GM21619 (cell line): Measurements from ENCODE around the gene TMEM106C.

Experiments
- ATAC-seq: cut with Tn5 transposase; IDR thresholded peaks from one replicate; pipeline ENCODE4 v1.9.1; 2021; ENCODE audit not compliant: unreplicated experiment

Gene TMEM106C

DNA sequence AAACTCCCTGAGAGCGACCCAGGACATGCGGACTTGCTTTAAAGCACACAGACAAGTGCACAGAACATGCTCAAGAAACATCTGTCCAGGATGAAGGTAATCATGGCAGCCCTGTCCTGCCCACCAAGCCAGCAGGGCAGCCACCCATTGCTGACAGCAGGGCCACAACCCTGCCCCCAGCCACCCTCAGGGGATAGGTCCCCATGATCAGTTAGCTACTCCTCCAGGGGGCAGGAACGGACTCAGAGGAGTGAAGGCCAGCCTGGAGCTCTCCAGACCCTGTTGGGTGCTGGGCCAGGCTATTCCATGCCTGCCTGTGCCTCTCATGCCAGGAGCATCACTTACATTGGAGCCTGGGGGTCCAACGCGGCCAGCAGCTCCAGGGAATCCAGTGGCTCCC, 15.8 kb downstream of the TMEM106C start:
- ATAC-seq: no peak

- no peak for ATAC-seq
Measured at GRCh38 chr12:47979686-47980085, 16.3 kb downstream of the TMEM106C start.

- ATAC-seq: no peak
Measured at GRCh38 chr12:47980197-47980596, 16.8 kb downstream of the TMEM106C start.

DNA sequence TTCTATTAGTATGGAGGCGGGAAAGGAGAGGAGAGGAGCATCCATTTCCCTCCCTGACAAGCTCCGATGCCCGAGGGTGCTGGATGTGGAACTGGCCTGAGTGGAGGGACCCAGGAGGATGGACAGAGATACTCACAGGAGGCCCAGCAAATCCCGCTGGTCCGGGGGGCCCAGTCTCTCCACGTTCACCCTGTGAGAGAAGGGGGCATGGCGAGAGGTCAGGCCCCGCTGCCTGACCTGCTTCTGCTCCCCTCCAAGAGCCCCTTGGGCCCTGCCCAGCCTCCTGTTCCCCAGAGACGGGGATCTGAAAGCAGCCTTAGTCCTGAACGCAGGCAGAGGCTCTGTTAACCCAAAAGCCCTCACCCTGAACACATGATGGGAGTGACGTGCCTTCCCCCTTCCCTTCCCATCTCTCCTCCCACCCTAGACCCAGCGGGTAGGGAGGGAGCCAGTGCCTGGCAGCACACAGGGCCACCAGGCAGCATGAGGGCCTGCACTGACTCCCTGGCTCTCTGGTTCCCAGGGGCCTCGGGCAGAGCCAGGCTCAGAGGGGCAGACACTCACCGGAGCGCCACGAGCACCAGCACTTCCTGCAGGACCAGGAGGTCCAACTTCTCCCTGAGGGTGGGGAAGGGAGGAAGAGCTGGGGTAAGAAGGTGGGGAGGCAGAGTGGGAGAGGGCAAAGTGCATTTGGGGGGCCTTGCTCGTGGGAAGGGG, 17.5 kb downstream of the TMEM106C start:
- no peak for ATAC-seq

GRCh38 chr12:47981496-47982260, 18.3 kb downstream of the TMEM106C start:
- no peak for ATAC-seq

- ATAC-seq: no peak
Measured at GRCh38 chr12:47982311-47982710, 18.9 kb downstream of the TMEM106C start.

DNA sequence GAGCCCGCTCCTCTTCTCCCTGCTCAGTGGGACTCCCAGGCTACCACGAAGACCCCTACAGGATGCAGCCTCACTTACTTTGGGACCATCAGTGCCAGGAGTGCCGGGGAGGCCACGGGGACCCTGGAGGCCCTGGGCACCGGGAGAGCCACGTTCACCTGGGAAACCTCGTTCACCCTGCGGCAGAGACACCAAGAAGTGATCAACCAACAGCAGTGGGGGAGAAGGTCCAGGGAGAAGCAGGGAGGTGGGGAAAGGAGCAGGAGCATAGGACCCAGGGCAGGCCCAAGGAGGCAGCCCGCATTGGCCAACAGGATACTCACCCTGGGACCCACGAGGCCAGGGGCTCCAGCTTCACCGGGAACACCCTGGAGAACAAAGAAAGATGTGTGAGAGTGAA, 19.4 kb downstream of the TMEM106C start:
- no peak for ATAC-seq

- no peak for ATAC-seq
Measured at GRCh38 chr12:47983541-47984115, 20.2 kb downstream of the TMEM106C start.

DNA sequence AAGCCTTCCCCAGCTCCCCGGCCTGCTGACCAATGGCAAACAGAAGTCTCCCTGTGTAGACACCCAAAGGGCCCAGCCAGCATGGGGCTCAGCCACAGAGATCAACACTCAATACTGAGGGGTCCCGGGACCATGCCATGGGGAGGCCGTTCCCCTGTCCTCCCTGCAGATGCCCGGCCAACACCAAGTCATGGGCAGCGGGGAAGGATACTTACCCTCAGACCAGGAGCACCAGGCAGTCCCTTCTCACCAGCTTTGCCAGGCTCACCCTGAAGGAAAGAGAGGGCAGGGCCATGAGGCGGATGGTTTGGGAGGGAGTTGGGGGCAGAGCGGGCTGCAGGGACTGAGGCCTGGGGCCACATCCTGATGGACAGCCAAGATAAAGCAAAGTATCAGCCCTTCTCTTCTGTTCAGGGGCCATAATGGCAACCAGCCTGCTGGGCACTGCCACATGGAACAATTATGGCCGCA, 21.0 kb downstream of the TMEM106C start:
- no peak for ATAC-seq

DNA sequence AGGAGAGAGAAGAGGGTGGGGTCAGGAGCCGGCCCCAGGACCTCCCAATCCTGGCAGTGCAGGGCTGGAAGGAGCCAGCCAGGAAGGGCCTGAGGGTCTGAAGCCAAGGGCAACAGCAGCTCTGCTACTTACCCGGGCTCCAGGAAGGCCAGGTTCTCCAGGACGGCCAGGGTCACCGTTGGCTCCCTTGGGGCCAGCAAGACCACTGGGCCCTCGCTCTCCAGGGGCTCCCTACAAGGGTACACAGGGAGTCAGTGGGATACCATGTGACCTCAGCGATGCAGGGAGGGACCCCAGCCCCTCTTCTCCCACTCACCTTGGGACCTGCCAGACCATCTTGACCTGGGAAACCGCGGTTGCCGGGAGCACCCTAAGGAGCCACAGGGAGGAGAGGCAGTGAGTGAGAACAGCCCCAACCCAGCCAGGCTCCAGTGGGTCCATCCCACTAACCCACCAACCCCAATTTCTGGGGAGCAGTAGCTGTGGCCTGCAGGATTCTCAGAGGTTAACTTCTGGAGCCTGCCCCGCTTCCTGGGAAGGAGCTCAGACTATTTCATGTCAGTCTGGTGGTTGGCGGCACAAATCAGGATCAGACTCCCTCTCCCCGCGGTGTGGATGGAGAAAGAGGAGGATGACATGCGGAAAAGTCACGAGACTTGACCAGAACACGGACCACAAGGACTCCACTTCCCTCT, 22.3 kb downstream of the TMEM106C start:
- ATAC-seq: no peak

- no peak for ATAC-seq
Measured at GRCh38 chr12:47986291-47986660, 22.9 kb downstream of the TMEM106C start.

DNA sequence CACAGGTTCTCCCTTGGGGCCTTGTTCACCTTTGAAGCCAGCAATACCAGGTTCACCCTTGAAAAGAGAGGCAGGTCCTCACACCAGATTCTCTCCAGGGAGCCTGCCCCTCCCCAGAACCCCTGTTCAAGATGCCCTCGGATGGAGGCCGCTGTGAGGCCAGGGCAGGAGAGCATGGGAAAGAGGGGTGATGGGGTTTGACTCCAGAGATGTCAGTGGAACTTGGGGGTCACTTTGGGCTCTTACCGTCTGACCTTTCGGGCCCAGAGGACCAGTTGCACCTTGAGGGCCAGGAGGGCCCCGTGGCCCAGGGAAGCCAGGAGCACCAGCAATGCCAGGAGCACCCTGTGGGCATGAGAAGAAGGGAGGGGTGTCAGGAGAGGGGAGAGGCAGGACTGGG, 23.4 kb downstream of the TMEM106C start:
- no peak for ATAC-seq

DNA sequence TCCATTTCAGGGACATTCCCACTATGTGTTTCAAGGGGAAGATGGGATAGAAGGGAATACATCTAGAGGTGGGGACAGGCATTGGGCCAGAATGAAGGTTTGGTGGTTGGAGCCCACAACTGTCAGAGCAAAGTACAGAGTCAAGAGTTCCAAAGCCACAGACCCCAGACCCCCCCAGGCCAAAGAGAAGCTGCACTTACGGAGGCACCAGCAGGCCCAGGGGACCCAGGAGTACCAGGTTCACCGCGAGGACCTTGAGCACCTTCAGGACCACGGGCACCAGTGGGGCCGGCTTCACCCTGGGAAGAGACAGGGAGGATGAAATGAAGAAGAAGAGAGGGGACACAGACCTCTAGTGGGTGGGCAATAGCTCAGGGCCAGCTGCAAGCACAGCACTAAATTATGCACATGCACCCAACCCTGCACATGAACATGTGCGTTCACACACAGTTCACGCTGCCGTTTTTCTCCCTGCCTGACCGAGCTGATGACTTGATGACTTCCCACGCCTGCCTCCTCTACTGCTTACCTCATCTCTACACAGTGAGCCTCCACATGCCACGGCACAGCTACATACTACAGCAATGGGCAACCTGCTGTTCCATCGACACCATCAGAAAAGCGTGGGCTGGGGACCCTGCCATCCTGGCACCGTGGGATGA, 24.1 kb downstream of the TMEM106C start:
- no peak for ATAC-seq

- no peak for ATAC-seq
Measured at GRCh38 chr12:47988073-47989022, 25.0 kb downstream of the TMEM106C start.

DNA sequence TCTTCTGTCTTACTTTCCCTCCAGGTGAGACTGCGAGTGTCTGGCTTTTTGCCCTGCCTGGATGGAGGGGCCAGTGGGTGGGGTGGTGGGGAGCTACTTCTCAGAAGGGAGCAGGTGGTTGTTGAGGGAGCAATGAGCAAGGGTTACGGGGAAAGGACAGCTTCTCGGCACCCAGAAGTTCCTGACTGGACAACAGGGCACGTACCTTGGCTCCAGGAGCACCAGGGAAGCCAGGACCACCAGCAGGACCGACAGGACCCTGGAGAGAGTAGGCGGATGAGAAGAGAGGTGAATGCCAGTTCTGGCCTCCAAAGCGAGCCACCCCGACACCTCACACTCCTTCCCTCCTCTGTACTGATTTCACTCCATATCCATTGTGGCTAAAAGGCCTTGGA, 25.6 kb downstream of the TMEM106C start:
- ATAC-seq: no peak

- ATAC-seq: no peak
Measured at GRCh38 chr12:47989666-47990065, 26.3 kb downstream of the TMEM106C start.

- ATAC-seq: peak; percentile 95
Measured at GRCh38 chr12:47990351-47991105, 27.1 kb downstream of the TMEM106C start.

GRCh38 chr12:47991106-47992061, 28.0 kb downstream of the TMEM106C start:
- no peak for ATAC-seq
